K562 (cell line): ENCODE measurements around the gene NPY1R. TPM values are rescaled to one million over a fixed set of nuclear protein-coding genes. Genes with fewer than 3 reads are reported as not detected.

ENCODE experiments used
- ATAC-seq: fragments of 200-7000 bp; cut with Tn5 transposase; 3 replicates; pipeline ENCODE4 v1.9.1; 2020; ENCODE audit warnings: moderate library complexity
- BruUV-seq: library from RNA; stranded (reverse); fragments of 400-500 nt; replicated peaks from 2 replicates; lab custom pipeline; 2021; lab: Mats Ljungman, UMichigan
- CTCF ChIA-PET: fragments of 300-600 bp; formaldehyde crosslinking; extraction: SDS; loops from one replicate; lab custom pipeline; 2021; ENCODE audit warnings: low intra/inter-chr PET ratio; lab: Yijun Ruan, JAX
- POLR2A ChIA-PET: fragments of 300-600, 350-650 bp; sonication (Branson Sonifier 250); formaldehyde crosslinking; extraction: SDS; loops from one replicate; lab custom pipeline; 2021; ENCODE audit warnings: antibody characterized with exemption, inconsistent platforms; lab: Yijun Ruan, JAX
- DNase-seq, 4 experiments: peaks; one replicate each; pipeline versions ENCODE4 v3.0.0 to v3.0.0-alpha.2; 2011 to 2018; ENCODE audit warnings: low spot score in 3 of 4, mixed read lengths in 3 of 4; ENCODE audit errors: extremely low read depth in 1 of 4
- FAIRE-seq: peaks from 2 replicates; lab custom pipeline; 2011; peaks lifted over from hg19 to GRCh38; lab: Jason Lieb, UNC
- H2AFZ ChIP-seq: 2 replicates; pipeline ENCODE4 v1.6.0; 2011; ENCODE audit warnings: low read depth, low read length, control low read depth, inconsistent platforms
- H3K27ac ChIP-seq: fragments of 200-600 bp; 3 replicates; pipeline ENCODE4 v1.8.0; 2011; ENCODE audit warnings: low read depth, mild to moderate bottlenecking, control low read depth, inconsistent platforms, low read length, moderate library complexity, mixed read lengths; ENCODE audit errors: extremely low read depth
- H3K27me3 ChIP-seq, 2 experiments: fragments of 300-600 bp in 1 of 2; 2 replicates in 1 of 2; 3 replicates in 1 of 2; pipeline versions ENCODE4 v1.6.0 to v1.8.0; 2011; ENCODE audit warnings: inconsistent platforms in 2 of 2, low read length in 2 of 2, mild to moderate bottlenecking in 1 of 2, mixed read lengths in 1 of 2, moderate library complexity in 1 of 2; ENCODE audit not compliant: control insufficient read depth in 2 of 2, insufficient read depth in 2 of 2
- H3K36me3 ChIP-seq: fragments of 300-600 bp; 3 replicates; pipeline ENCODE4 v1.8.0; 2011; ENCODE audit warnings: mild to moderate bottlenecking, low read length, inconsistent platforms; ENCODE audit not compliant: control insufficient read depth, insufficient read depth
- H3K4me1 ChIP-seq, 2 experiments: fragments of 200-600 bp in 1 of 2; replicated peaks in 1 of 2; 2 replicates in 1 of 2; 3 replicates in 1 of 2; pipeline versions ENCODE4 v1.5.1 to v1.8.0; 2011; ENCODE audit warnings: inconsistent platforms in 2 of 2, low read length in 2 of 2, mild to moderate bottlenecking in 1 of 2, mixed read lengths in 1 of 2, moderate library complexity in 1 of 2; ENCODE audit not compliant: control insufficient read depth in 2 of 2, insufficient read depth in 2 of 2
- H3K4me2 ChIP-seq: 2 replicates; pipeline ENCODE4 v1.6.1; 2011; ENCODE audit warnings: low read length, control low read depth, inconsistent platforms, mixed read lengths; ENCODE audit not compliant: insufficient read depth
- H3K4me3 ChIP-seq: fragments of 200-600 bp; sonication (generic), shearing (Covaris generic); 2 replicates; pipeline ENCODE4 v1.5.1; 2016; ENCODE audit warnings: control low read depth, inconsistent platforms
- H3K79me2 ChIP-seq: fragments of 200-600 bp; 3 replicates; pipeline ENCODE4 v1.8.0; 2011; ENCODE audit warnings: low read length, inconsistent platforms; ENCODE audit not compliant: control insufficient read depth, insufficient read depth
- H3K9ac ChIP-seq, 2 experiments: 2 replicates each; pipeline versions ENCODE4 v1.6.0 to v1.6.1; 2011; ENCODE audit warnings: low read depth in 2 of 2, low read length in 2 of 2, control low read depth in 1 of 2, inconsistent platforms in 1 of 2, mild to moderate bottlenecking in 1 of 2, mixed read lengths in 1 of 2; ENCODE audit not compliant: insufficient read depth in 1 of 2
- H3K9me1 ChIP-seq: one replicate; pipeline ENCODE4 v1.6.0; 2011; ENCODE audit warnings: inconsistent platforms, mild to moderate bottlenecking, low read length, moderate library complexity; ENCODE audit not compliant: control insufficient read depth, insufficient read depth
- H3K9me3 ChIP-seq: replicated peaks from 2 replicates; pipeline ENCODE4 v1.5.1; 2011; ENCODE audit warnings: low read depth, low read length, inconsistent platforms; ENCODE audit not compliant: control insufficient read depth, insufficient read depth
- H4K20me1 ChIP-seq: replicated peaks from 2 replicates; pipeline ENCODE4 v1.6.1; 2011; ENCODE audit warnings: low read length, inconsistent platforms, mixed read lengths; ENCODE audit not compliant: control insufficient read depth, insufficient read depth
- CBFA2T3 ChIP-seq: fragments of 450-650 bp; IDR thresholded peaks from 2 replicates; pipeline ENCODE4 v1.6.1; 2017
- CBX3 ChIP-seq, 2 experiments: IDR thresholded peaks; 1 replicate in 1 of 2; 2 replicates in 1 of 2; pipeline ENCODE4 v1.6.1; 2012; ENCODE audit warnings: inconsistent platforms in 2 of 2, low read length in 2 of 2, borderline replicate concordance in 1 of 2, control low read depth in 1 of 2
- CHD2 ChIP-seq: IDR thresholded peaks from 2 replicates; pipeline ENCODE4 v1.6.1; 2011; ENCODE audit warnings: low read depth, low read length
- DNMT1 ChIP-seq: fragments of 450-650 bp; IDR thresholded peaks from 2 replicates; pipeline ENCODE4 v1.6.1; 2016; ENCODE audit warnings: antibody characterized with exemption, mild to moderate bottlenecking
- HCFC1 ChIP-seq: IDR thresholded peaks from 2 replicates; pipeline ENCODE4 v1.6.1; 2012; ENCODE audit warnings: low read depth, low read length, improper control_type of control experiment
- NR3C1 ChIP-seq: sonication (generic); formaldehyde crosslinking; IDR thresholded peaks from 2 replicates; pipeline ENCODE4 v1.8.1; 2022; ENCODE audit warnings: missing genetic modification reagents
- REST ChIP-seq, 2 experiments: fragments of 450-650 bp; formaldehyde crosslinking in 1 of 2; IDR thresholded peaks; 2 replicates each; pipeline versions ENCODE4 v1.4.0 to v1.6.1; 2014 to 2020; ENCODE audit warnings: mild to moderate bottlenecking in 2 of 2, borderline replicate concordance in 1 of 2, low read depth in 1 of 2
- ZNF695 ChIP-seq: fragments of 450-650 bp; formaldehyde crosslinking; IDR thresholded peaks from 2 replicates; pipeline ENCODE4 v1.4.0; 2020; ENCODE audit warnings: mild to moderate bottlenecking, moderate library complexity
- WGBS: fragments of 100-300 bp; shearing (Covaris generic); methylation state at CpG from one replicate; pipeline ENCODE4 v1.1.6; 2016; ENCODE audit warnings: low coverage, mixed read lengths; ENCODE audit not compliant: insufficient coverage; ENCODE audit errors: missing lambda C conversion rate; 5-methylcytosine and 5-hydroxymethylcytosine counted together
- in situ Hi-C: fragments of 300-500 bp; cut with MboI; formaldehyde crosslinking; loops from 4 replicates; pipeline ENCODE4 v1.15.0; 2018; ENCODE audit warnings: inconsistent platforms, mixed read lengths
- intact Hi-C: fragments of 100-400 bp; cut with micrococcal nuclease; formaldehyde crosslinking; loops from 2 replicates; pipeline ENCODE4 v1.14.2; 2022
- polyA plus RNA-seq, 8 experiments: library from polyadenylated mRNA; depleted of rRNA in 4 of 8; stranded (reverse) in 5 of 8; unstranded in 3 of 8; fragments of >200 nt; fragmentation: Nextera tagmentation in 2 of 8; fragmentation: Illumina TruSeq in 1 of 8; extraction: Ambion mirVana in 2 of 8; extraction: Trizol in 1 of 8; gene quantifications; 2 replicates each; pipeline versions ENCODE4 v1.2.1 to v1.2.3, GENCODE V29; 2011 to 2014; ENCODE audit warnings: inconsistent platforms in 1 of 8, missing spikeins in 1 of 8
- total RNA-seq, 7 experiments: library from RNA; depleted of rRNA in 6 of 7; stranded (reverse); fragments of >200 nt in 6 of 7; fragmentation: Illumina TruSeq in 2 of 7; extraction: Trizol in 2 of 7; gene quantifications; 2 replicates each; pipeline versions ENCODE4 v1.2.1 to v1.2.3, GENCODE V29; 2011 to 2021; ENCODE audit warnings: low replicate concordance in 1 of 7

NPY1R gene
- total and polyA plus RNA-seq, 9 of the 15 experiments (the other 6 are each of a cell fraction or from before 2014, with no cell fraction given), result 0.04 to 0.18 (median 0.12) TPM; not detected in 5

GRCh38 chr4:163343604-163344146 is 11.3 kb upstream of the NPY1R start, which contains the start of gene NPY5R:
TSS of gene NPY5R (plus strand) at chr4:163343892. CDS start at chr4:163350274, 6,382 bp downstream.
- no peak within 1 kb of the TSS for H3K27ac ChIP-seq
- DNase-seq (no peak), FAIRE-seq (no peak), ATAC-seq (peak; percentile 72)
- no peaks in the 10 kb centered on the region for H3K9me1 ChIP-seq
- no peaks in the 10 kb centered on the region for H4K20me1 ChIP-seq
- in situ Hi-C loops (no loop called here), intact Hi-C loops (no loop called here)
- no peak within 1 kb of the TSS for H3K9ac ChIP-seq
- no peaks in the 10 kb centered on the region for H3K36me3 ChIP-seq
- no peaks in the 10 kb centered on the region for H3K9me3 ChIP-seq
- ChIA-PET CTCF (no interaction called here), POLR2A (no interaction called here)
- 0% methylated on average over 20 of the region's 55 CpGs for WGBS
- TF ChIP-seq DNMT1 (no peak), CBFA2T3 (no peak), NR3C1 (no peak), CBX3 (IDR thresholded peaks at IDR 0.05; ENCODE audit: borderline replicate concordance in 1 of 2, low read length in 2 of 2) (no peak), ZNF695 (CRISPR knock-in tag) (no peak), CHD2 (no peak), HCFC1 (no peak), REST (IDR thresholded peaks at IDR 0.05; ENCODE audit: borderline replicate concordance) (no peak), REST (CRISPR knock-in tag; IDR thresholded peaks at IDR 0.05; ENCODE audit: low read depth) (no peak)
- peaks cover 0 to 13% of the 10 kb centered on the region in 2 experiments; a peak in 2 of 5 replicates for H3K4me1 ChIP-seq
- H3K4me3 ChIP-seq, result no peak within 1 kb of the TSS
- BruUV-seq, result no TSS peak
- peaks cover 15 to 23% of the 10 kb centered on the region in 2 experiments; a peak in 4 of 5 replicates for H3K27me3 ChIP-seq
- no peak within 1 kb of the TSS for H2AFZ ChIP-seq
- H3K4me2 ChIP-seq, result no peak within 1 kb of the TSS
- no peaks in the 10 kb centered on the region for H3K79me2 ChIP-seq
